Esophagus muscularis mucosa (tissue), 4 donors: ENCODE measurements around the gene SIGLEC8. TPM values are rescaled to one million over a fixed set of nuclear protein-coding genes. Genes with fewer than 3 reads are reported as not detected.

ENCODE experiments used
- DNase-seq: peaks from one replicate; pipeline ENCODE4 v3.0.0-alpha.2; 2017; ENCODE audit errors: extremely low spot score
- H3K27ac ChIP-seq, 4 donors: fragments of 200-600 bp; sonication (generic); replicated peaks in 1 of 4; 1 replicate in 3 of 4; 2 replicates in 1 of 4; pipeline ENCODE4 v1.5.1; 2016 to 2019; ENCODE audit warnings: mild to moderate bottlenecking in 1 of 4
- H3K27me3 ChIP-seq, 4 donors: fragments of 200-600 bp; sonication (generic); one replicate each; pipeline versions ENCODE4 v1.5.1 to v1.6.0; 2016 to 2019
- H3K36me3 ChIP-seq, 4 donors: fragments of 200-600 bp; sonication (generic); one replicate each; pipeline ENCODE4 v1.5.1; 2016 to 2019
- H3K4me1 ChIP-seq, 4 donors: fragments of 200-600 bp; sonication (generic); one replicate each; pipeline ENCODE4 v1.5.1; 2016 to 2019
- H3K4me3 ChIP-seq, 4 donors: fragments of 200-600 bp; sonication (generic); 1 replicate in 2 of 4; 2 replicates in 2 of 4; pipeline ENCODE4 v1.5.1; 2016 to 2019; ENCODE audit warnings: mild to moderate bottlenecking in 4 of 4, moderate library complexity in 1 of 4
- H3K9me3 ChIP-seq, 4 donors: fragments of 200-600 bp; sonication (generic); 1 replicate in 3 of 4; 2 replicates in 1 of 4; pipeline ENCODE4 v1.5.1; 2016 to 2019
- EP300 ChIP-seq: sonication (generic); formaldehyde crosslinking; IDR thresholded peaks from one replicate; pipeline ENCODE4 v1.6.1; 2017; ENCODE audit warnings: antibody characterized with exemption
- POLR2A ChIP-seq: fragments of 450-650 bp; IDR thresholded peaks from one replicate; pipeline ENCODE4 v1.6.1; 2017; ENCODE audit warnings: antibody characterized with exemption, moderate library complexity, mild to moderate bottlenecking, low read depth
- POLR2AphosphoS5 ChIP-seq, 2 donors: sonication (generic); formaldehyde crosslinking; IDR thresholded peaks; one replicate each; pipeline ENCODE4 v1.6.1; 2017; ENCODE audit warnings: antibody characterized with exemption in 2 of 2
- WGBS: methylation state at CpG from one replicate; pipeline ENCODE4 v1.1.5; 2018; 5-methylcytosine and 5-hydroxymethylcytosine counted together
- intact Hi-C: fragments of 100-400 bp; cut with DNase I; formaldehyde crosslinking; loops from one replicate; pipeline ENCODE4 v1.15.1; 2023
- total RNA-seq, 4 donors: library from RNA; depleted of rRNA; stranded (reverse); fragments of >200 nt; gene quantifications; one replicate each; pipeline versions ENCODE4 v1.1.0 to v1.2.1, GENCODE V29; 2016
- TF ChIP-seq, protein P1 (sequence below), 3 experiments: fragments of 200-600 bp in 2 of 3; fragments of 450-650 bp in 1 of 3; sonication (generic) in 2 of 3; IDR thresholded peaks; one replicate each; pipeline ENCODE4 v1.5.1; 2017 to 2019; ENCODE audit warnings: antibody characterized with exemption in 3 of 3, mild to moderate bottlenecking in 2 of 3, moderate library complexity in 1 of 3

The SIGLEC8 gene
- total RNA-seq, 4 donors from 2014 or later, result 0.66 to 1.7 (median 0.86) TPM; not detected in 1

DNA sequence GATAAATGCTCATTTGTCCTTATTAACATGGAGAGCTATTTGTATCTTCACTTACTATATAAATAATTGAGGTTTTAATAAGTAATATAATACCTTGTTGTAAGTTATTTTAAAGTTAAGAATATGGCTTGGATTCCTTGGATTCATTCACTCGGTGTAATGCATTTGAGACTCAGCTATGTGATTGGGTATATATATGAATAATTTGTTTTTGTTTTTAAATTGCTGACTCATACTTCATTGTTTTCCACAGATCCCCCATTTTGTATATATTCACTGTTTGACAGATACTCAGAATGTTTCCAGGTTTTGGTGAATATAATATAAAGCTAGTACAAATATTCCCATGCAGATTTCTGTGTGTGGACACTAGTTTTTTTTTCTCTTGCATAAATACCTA is 13.3 kb upstream of the SIGLEC8 start:
- H3K27me3 ChIP-seq, result peaks cover 0 to 53% (median 0%) of the 10 kb centered on the region in 4 donors
- H3K4me3 ChIP-seq, result no peak overlapping the region
- DNase-seq, result no peak
- intact Hi-C loops, result loop anchor here (10.0 kb wide), 1 partner anchor 183 kb away; no protein-coding TSS in a partner anchor
- H3K27ac ChIP-seq, result no peak overlapping the region
- 50% methylated on average over 1 of the region's 1 CpG for WGBS
- no peaks in the 10 kb centered on the region for H3K4me1 ChIP-seq
- H3K36me3 ChIP-seq, result no peaks in the 10 kb centered on the region
- TF ChIP-seq POLR2A (no peak), EP300 (no peak), POLR2AphosphoS5 (IDR thresholded peaks at IDR 0.05) (no peak)
- TF ChIP-seq, protein P1, sequence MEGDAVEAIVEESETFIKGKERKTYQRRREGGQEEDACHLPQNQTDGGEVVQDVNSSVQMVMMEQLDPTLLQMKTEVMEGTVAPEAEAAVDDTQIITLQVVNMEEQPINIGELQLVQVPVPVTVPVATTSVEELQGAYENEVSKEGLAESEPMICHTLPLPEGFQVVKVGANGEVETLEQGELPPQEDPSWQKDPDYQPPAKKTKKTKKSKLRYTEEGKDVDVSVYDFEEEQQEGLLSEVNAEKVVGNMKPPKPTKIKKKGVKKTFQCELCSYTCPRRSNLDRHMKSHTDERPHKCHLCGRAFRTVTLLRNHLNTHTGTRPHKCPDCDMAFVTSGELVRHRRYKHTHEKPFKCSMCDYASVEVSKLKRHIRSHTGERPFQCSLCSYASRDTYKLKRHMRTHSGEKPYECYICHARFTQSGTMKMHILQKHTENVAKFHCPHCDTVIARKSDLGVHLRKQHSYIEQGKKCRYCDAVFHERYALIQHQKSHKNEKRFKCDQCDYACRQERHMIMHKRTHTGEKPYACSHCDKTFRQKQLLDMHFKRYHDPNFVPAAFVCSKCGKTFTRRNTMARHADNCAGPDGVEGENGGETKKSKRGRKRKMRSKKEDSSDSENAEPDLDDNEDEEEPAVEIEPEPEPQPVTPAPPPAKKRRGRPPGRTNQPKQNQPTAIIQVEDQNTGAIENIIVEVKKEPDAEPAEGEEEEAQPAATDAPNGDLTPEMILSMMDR (IDR thresholded peaks at IDR 0.05), result no peak
- H3K9me3 ChIP-seq, result no peaks in the 10 kb centered on the region

DNA sequence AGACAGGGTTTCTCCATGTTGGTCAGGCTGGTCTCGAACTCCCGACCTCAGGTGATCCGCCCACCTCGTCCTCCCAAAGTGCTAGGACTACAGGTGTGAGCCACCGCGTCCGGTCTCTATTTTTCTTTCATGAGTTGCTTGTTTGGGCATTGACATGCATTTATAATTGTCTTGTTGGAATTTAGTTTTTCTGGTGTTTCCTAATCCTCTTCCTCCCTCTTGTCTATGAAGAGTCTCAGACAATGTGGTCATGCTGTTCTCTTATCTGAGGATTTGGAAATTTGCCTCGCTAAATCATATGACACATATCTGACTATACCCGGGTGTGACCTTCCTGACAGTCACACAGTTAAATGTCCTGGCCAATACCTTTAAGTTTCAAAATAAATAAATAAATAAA is 12.7 kb upstream of the SIGLEC8 start:
- Histone ChIP-seq H3K36me3 (no peaks in the 10 kb centered on the region), H3K4me1 (no peaks in the 10 kb centered on the region), H3K4me3 (no peak overlapping the region), H3K27ac (no peak overlapping the region), H3K9me3 (no peaks in the 10 kb centered on the region), H3K27me3 (peaks cover 0 to 51% (median 0%) of the 10 kb centered on the region in 4 donors)
- TF ChIP-seq POLR2AphosphoS5 (IDR thresholded peaks at IDR 0.05), result no peak
- TF ChIP-seq, protein P1 (IDR thresholded peaks at IDR 0.05), result no peak
- no peak for TF ChIP-seq EP300
- no peak for TF ChIP-seq POLR2A
- intact Hi-C loops, result loop anchor here (10.0 kb wide), 1 partner anchor 184 kb away; no protein-coding TSS in a partner anchor
- DNase-seq, result no peak
- WGBS, result 80% methylated on average over 9 of the region's 9 CpGs

DNA sequence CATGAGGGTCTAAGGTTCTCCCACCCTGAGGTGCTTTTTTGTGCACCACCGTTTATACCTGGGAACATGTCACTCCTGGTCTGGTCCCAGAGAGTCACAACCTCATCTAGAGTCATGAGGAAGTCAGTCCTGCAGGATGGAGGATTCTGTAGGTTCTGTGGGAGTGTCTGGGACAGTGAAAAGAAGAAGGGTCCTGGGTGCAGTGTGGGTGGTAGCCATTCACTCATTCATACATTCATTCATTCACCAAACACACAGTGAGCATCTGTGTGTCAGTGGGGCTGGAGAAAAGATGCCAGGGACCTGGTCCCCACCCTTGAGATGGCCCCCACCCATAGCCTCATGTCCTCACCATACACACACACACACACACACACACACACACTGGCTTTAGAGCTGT is 11.4 kb upstream of the SIGLEC8 start:
- intact Hi-C loops, result loop anchor here (10.0 kb wide), 1 partner anchor 185 kb away; no protein-coding TSS in a partner anchor
- Histone ChIP-seq H3K4me3 (no peak overlapping the region), H3K4me1 (no peaks in the 10 kb centered on the region), H3K27ac (no peak overlapping the region), H3K36me3 (no peaks in the 10 kb centered on the region), H3K9me3 (no peaks in the 10 kb centered on the region), H3K27me3 (peaks cover 0 to 48% (median 0%) of the 10 kb centered on the region in 4 donors)
- no peak for TF ChIP-seq POLR2AphosphoS5 (IDR thresholded peaks at IDR 0.05)
- TF ChIP-seq EP300, result no peak
- TF ChIP-seq, protein P1 (IDR thresholded peaks at IDR 0.05), result no peak
- no peak for TF ChIP-seq POLR2A
- DNase-seq, result no peak
- WGBS, result 56% methylated on average over 1 of the region's 1 CpG

DNA sequence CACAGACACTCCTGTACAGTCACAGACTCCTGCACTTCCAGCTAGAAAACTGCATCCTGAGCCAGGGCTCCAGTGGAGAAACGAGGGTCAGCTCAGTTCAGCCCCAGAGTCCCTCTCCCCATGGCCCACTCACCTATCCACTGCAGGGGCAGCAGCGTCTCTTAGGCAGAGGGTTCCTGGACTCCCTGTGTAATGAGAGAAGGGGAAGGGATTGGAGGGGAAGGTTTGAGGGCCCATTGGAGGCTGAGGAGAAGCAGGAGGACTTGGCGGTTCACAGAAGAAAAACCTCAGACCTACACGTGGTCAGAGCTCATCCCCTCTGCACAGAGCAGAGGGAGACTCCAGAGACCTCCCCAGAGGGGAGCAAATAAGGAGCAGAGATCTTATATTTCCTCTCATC is 10.9 kb upstream of the SIGLEC8 start:
- DNase-seq, result no peak
- Histone ChIP-seq H3K27ac (no peak overlapping the region), H3K9me3 (no peaks in the 10 kb centered on the region), H3K27me3 (peaks cover 0 to 43% (median 0%) of the 10 kb centered on the region in 4 donors), H3K4me1 (no peaks in the 10 kb centered on the region), H3K36me3 (no peaks in the 10 kb centered on the region), H3K4me3 (no peak overlapping the region)
- 41% methylated on average over 4 of the region's 4 CpGs for WGBS
- TF ChIP-seq POLR2AphosphoS5 (IDR thresholded peaks at IDR 0.05), result no peak
- TF ChIP-seq, protein P1 (IDR thresholded peaks at IDR 0.05), result no peak
- intact Hi-C loops, result no loop called here

DNA sequence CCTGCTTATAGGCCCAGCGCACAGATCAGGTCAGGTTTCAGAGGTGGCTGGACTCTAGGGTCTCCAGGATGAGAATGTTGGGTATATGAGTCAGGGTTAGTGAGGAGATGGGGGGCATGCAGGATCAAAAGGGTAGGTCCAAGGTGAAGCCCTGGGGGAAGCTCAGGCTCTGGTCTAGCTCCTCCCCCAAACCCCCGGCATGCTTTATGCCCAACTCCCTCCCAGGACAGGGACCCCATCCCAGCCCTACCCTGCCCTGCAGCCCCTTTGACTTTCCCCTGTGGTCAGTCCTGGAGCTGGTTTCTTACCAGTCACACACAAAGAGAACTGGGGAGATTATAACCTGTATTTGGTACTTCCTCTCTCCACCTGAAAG is 10.3 kb upstream of the SIGLEC8 start:
- no peak overlapping the region for H3K27ac ChIP-seq
- no peaks in the 10 kb centered on the region for H3K9me3 ChIP-seq
- TF ChIP-seq POLR2AphosphoS5 (IDR thresholded peaks at IDR 0.05) (no peak), EP300 (no peak), POLR2A (no peak)
- TF ChIP-seq, protein P1 (IDR thresholded peaks at IDR 0.05), result no peak
- intact Hi-C loops, result no loop called here
- H3K4me3 ChIP-seq, result no peak overlapping the region
- peaks cover 0 to 39% (median 0%) of the 10 kb centered on the region in 4 donors for H3K27me3 ChIP-seq
- DNase-seq, result no peak
- H3K4me1 ChIP-seq, result no peaks in the 10 kb centered on the region
- no peaks in the 10 kb centered on the region for H3K36me3 ChIP-seq
- WGBS, result 83% methylated on average over 2 of the region's 2 CpGs
